T-helper 2 cell (primary cell): ENCODE measurements around the gene YES1.
"Not testable (repeated sequence)": the region's sequence is repeated elsewhere in the genome, so short reads cannot be mapped to it uniquely, and the experiment has no call there.

Experiments
- DNase-seq, 5 experiments: peaks; one replicate each; pipeline versions ENCODE4 v3.0.0 to v3.0.0-alpha.2; 2012 to 2022

YES1 gene

GRCh38 chr18:820591-821165, 8.6 kb upstream of the YES1 start:
- no peak for DNase-seq

- no peak for DNase-seq
These were observed 4.8 kb upstream of the YES1 start for GRCh38 chr18:816869-817268.

GRCh38 chr18:816088-816653, 4.1 kb upstream of the YES1 start:
- DNase-seq = no peak

GRCh38 chr18:815353-815752, 3.3 kb upstream of the YES1 start:
- DNase-seq = no peak

GRCh38 chr18:814300-815084, 2.5 kb upstream of the YES1 start:
- DNase-seq = no peak

- peak in 3 of 5 experiments; percentile 17 to 76 (median 70) for DNase-seq
These were observed 1.4 kb upstream of the YES1 start for GRCh38 chr18:813172-814071.

- peak; percentile 42 to 87 (median 75) for DNase-seq
These were observed 532 bp upstream of the YES1 start for GRCh38 chr18:812376-813171.

GRCh38 chr18:811182-811891, 705 bp downstream of the YES1 start:
- DNase-seq = peak in 1 of 5 experiments; percentile 60

- peak in 1 of 5 experiments; percentile 69 for DNase-seq
These were observed 1.9 kb downstream of the YES1 start for GRCh38 chr18:809985-810642.

GRCh38 chr18:809228-809627, 2.8 kb downstream of the YES1 start:
- DNase-seq = not testable (repeated sequence)

- DNase-seq = peak in 2 of 5 experiments; percentile 21 to 45
These were observed 3.5 kb downstream of the YES1 start for GRCh38 chr18:808502-808901.

GRCh38 chr18:808086-808485, 4.0 kb downstream of the YES1 start:
- no peak for DNase-seq

- DNase-seq = no peak
These were observed 6.3 kb downstream of the YES1 start for GRCh38 chr18:805755-806110.

GRCh38 chr18:805008-805754, 6.9 kb downstream of the YES1 start:
- DNase-seq = no peak

- DNase-seq = no peak
These were observed 10.9 kb downstream of the YES1 start for GRCh38 chr18:801137-801536.

GRCh38 chr18:799943-800342, 12.1 kb downstream of the YES1 start:
- no peak for DNase-seq

- DNase-seq = not testable (repeated sequence)
These were observed 16.7 kb downstream of the YES1 start for GRCh38 chr18:795383-795782.

- DNase-seq = no peak
These were observed 22.6 kb downstream of the YES1 start for GRCh38 chr18:789397-789796.

- no peak for DNase-seq
These were observed 26.8 kb downstream of the YES1 start for GRCh38 chr18:785242-785641.

GRCh38 chr18:784470-785172, 27.4 kb downstream of the YES1 start:
- no peak for DNase-seq
